NCI-H2196 (cell line): ENCODE data around the gene AMER1.

Source experiments
- DNase-seq: peaks from one replicate; lab custom pipeline; 2025; ENCODE audit not compliant: unreplicated experiment; lab: John Stamatoyannopoulos, UW

The AMER1 gene

GRCh38 chrX:64186974-64187761, 18.3 kb downstream of the AMER1 start:
- DNase-seq, result no peak

DNA sequence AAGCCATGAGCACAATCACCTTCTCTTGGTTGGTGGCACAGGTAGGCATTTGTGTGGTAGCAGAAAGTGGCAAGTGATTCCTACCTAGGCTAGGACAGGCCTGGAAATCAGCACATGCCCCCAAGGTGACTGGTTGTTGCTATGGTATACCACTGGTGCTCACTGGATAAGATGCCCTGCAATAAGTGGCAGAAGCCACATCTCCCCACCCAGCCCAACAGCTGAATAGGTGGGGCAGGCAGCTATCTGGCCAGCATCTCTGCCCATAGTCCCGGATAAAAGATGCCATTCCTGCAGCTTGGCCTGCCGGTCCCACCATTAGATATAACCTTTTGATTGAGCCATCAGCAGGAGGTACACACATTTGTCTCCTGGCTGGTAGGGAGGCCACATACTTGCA, 21.1 kb downstream of the AMER1 start:
- DNase-seq, result no peak

GRCh38 chrX:64182208-64182607, 23.3 kb downstream of the AMER1 start:
- no peak for DNase-seq

DNA sequence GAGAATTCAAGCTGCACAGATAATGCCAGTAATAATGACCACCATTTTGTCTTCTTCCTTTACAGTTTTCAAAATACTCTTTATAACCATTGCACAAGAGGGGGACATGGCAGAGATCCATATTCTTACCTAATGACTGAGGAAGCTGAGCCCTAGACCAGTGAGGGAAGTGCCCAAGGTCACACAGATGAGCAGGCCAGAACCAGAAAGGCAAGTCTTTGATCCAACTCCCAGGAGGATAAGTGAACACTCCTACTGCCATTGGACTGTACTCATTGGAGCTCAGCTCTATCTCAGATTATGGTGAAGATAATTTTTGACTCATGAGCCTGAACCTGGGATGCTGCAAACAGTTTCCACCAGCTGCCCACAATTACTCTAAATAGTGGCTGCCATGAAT, 28.6 kb downstream of the AMER1 start:
- DNase-seq, result no peak

DNA sequence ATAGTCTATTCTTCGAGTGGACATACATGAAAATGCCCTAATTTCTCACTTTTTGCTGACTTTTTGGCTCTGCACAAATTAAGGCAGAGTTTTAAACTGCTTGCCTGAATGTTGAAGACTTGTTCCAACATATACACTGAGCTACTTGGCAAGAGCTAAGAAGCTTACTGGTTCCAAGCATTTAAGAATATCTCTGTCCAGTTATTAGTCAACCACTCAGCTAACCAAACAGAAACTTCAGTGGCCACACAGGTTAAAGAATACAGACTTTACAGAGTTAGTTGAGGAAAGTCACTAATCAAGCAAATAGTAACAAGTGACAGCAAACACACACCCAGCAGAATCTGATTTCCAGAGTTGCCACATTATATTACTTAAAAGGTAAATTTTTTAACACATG, 35.5 kb downstream of the AMER1 start:
- DNase-seq, result no peak

DNA sequence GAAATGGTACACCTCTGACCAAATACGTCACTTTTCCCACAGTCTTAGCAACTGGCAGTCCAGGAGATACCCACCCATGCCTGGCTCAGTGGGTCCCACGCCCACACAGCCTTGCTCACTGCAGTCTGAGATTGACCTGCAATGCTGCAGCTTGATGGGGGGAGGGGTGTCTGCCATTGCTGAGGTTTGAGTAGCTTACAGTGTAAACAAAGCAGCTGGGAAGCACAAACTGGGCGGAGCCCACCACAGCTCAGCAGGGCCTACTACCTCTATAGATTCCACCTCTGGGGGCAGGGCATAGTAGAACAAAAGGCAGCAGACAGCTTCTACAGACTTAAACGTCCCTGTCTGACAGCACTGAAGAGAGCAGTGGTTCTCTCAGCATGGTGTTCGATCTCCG, 52.7 kb downstream of the AMER1 start:
- DNase-seq, result no peak

- DNase-seq, result no peak
Observed at GRCh38 chrX:64151911-64152310, 53.6 kb downstream of the AMER1 start.

GRCh38 chrX:64150775-64151174, 54.7 kb downstream of the AMER1 start:
- no peak for DNase-seq
